NK-92 (cell line): Measurements from ENCODE around the gene SMARCAL1.

Experiments used
- DNase-seq: peaks from one replicate; lab custom pipeline; 2025; ENCODE audit not compliant: unreplicated experiment; lab: John Stamatoyannopoulos, UW

SMARCAL1 gene

DNA sequence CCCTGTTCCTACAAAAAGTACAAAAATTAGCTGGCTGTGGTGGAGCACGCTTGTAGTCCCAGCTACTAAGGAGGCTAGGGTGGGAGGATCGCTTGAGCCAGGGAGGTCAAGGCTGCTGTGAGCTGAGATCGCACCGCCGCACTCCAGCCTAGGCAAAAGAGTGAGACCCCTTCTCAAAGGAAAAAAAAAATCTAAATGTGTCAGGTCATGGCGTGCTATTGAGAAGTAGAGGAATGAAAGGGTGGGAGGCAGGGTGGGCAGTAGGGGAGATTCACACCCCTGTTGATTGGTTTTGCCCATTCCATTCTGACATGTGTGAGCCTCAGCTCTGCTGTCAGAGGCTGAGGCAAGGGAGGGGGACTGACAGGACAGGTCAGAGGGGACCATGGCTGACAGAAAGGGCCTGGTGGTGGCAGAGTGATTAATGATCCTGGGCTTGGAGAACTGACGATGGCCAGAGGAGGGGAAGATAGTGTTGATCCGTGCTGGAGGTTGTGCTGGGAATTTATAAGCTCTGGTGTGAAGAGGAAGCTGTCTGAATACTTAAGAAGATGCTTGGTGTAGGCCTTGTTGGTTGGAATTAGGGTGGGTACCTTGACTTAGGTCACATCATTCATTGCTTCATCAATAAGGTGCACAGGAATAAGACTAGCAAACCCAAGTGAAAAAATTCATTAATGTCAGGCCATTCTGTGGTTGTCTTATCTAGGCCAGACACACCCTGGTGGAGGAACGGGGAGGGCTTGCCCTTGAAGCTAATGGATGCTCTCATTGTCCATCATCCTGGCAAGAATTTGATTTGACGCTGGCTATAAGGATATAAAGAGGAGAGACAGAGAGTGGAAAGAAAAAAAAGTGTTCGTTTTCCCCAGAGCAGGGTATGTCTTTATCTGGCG, 19.1 kb upstream of the SMARCAL1 start:
- no peak for DNase-seq

DNA sequence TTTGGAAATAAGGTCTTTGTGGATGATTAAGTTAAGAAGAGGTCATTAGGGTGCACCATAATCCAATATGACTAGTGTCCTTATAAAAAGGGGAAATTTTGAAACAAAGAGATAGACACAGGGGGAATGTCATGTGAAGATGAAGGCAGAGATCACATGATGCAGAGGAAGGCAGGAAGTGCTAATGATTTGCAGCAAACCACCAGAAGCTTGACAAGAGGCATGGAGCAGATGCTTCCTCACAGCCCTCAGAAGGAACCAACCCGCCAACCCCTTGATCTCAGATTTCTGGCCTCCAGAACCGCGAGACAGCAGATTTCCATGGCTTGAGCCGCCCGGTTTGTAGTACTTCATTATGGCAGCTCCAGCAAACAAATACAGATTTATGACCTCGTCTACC, 17.4 kb upstream of the SMARCAL1 start:
- no peak for DNase-seq

DNA sequence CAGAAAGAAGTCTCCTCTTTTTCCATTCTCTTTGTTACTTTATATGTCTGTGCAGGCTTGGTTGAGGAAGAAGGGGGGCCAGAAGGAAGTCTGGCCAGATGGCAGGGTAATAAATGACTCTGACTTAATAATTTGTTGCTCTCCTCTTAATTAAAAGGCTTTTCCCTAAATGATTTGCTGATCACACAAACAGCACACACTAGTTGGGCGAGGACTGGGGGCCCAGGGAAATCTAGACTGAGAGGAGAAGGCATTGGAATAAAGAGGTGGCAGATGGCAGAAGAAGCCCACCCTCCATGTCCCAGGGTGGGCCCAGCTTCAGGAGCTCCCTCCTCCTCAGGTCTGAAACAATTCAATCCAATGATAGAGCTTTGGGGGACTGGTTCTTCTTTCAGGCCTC, 12.7 kb upstream of the SMARCAL1 start:
- no peak for DNase-seq

DNA sequence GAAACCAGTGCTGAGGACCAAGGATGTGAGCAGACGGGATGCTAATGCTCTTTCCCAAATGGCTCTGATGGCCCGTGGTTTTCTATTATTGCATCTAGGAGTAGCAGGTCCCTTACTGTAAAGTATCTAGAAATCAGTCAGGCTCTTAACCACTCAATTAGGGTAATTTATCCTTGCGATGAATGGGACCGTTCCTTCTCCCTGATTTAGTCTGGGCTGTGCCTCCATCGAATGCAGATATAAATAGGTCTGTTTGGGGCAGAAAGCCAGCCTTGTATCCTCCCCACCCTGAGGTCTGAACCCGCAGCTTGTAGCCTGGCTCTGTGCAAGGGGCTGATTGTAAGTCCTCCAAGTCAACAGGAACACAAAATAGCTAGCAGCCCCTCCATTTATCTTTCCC, 9.5 kb upstream of the SMARCAL1 start:
- DNase-seq: no peak

DNA sequence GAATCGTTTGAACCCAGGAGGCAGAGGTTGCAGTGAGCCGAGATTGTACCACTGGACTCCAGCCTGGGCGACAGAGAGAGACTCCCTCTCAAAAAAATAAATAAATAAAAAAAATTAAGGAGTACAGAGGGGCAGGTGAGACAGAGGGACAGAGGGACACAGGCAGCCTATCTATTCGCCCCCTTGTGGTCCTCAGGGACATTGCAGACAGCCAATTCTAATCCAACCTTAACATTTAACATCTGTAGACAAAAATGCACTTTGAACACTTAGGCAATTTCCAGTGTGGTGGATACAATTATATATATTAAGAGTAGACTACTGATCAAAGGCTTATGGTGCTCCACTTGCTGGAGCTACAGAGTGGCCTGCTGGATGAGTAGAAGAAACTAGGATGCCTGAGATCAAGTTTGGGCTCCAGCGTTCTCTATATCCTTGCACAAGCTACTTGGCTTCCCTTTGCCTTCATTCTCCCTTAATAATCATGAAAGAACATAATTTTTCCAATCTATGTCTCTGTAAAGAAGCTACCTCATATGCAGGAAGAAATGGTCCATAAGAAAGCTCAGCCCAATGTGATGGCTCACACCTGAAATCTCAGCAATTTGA, 8.2 kb upstream of the SMARCAL1 start:
- no peak for DNase-seq

DNA sequence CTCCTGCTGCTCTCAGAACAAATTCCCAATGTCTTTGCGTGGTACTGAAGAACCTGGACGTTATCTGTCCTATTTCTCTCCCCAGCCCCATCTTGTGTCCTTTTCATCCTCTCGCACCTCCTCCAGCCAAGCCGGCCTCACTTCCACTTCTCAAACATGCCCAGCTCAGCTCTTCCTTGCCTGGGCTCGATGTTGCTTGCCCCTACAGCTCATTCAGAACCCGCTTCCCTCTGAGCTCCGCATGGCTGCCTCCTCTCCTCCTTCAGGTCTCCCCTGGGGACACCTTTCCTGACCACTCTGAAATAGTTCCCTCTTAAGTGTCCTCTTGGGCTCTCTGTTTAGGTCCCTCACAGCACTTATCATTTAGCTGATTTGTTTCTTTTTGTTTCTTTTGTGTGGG, 6.7 kb upstream of the SMARCAL1 start:
- DNase-seq: no peak

DNA sequence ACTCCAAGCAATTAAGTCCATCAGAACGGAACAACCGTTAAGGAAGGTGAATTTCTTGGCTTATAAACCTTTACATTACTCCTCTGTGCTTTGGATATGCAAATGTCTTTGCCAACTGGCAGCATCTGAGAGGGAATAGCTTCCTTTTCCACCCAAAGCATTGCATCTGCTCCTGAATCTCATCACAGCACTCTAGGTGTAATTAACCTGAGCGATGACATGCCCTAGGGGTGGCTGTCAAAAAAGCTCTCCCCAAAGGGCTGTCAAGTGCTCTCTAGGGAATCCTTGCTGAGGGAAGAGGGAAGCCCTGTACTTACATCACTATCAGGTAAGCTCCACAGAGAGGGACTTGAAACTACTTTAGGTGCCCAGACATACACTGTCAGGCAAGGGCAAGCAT, 5.5 kb upstream of the SMARCAL1 start:
- DNase-seq: no peak

DNA sequence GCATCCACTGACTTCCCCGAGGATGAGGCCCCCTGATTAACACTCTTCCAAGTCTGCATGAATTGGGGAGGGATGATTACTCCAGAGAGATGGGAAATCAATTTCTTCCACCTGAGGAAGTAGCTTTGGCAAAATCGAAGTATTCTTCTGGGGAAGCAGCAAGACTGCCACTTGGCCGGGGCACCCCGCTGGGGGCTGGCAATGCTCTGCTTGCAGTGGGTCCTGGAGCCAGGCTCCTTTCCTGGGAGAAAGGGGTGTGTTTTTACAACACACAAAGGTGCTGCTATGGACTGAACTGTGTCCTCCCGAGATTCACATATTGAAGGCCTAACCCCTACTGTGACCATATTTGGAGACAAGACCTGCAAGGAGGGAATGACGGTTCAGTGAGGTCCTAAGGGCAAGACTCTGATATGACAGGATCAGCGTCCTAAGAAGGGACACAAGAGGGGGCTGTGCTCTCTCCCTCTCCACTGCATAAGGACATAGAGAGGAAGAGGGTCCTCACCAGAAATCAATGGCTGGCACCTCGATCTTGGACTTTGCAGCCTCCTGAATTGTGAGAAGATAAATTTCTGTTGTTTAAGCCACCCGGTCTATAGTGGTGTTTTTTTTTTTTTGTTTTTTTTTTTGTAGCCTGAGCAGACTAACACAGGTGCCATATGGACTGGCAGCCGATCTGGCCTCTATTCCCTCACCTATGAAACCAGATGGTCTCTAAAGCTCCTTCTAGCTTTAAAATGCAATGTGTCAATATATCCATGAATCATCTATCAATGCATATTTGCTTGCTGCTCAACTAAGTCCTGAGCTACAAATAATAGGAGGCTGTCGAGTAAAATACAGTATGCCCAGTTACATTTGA, 3.6 kb upstream of the SMARCAL1 start:
- DNase-seq: no peak

DNA sequence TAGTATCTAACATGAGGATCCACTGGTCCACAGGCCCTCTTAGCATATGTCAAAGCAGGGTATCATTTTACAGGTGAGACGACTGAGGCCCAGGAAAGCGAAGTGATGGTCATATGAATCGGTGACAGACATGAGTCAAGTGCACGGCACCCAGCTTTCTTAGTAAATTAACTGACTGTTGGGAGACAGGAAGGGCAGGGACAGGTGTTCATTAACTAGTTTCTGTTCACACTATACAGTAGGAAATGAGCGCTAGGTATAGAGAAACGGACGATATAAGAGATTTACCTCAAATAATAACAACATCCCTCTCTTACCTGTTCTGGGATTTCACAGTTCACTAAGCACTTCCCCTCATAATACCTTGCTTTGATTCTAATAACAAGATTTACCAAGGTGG, 1.7 kb upstream of the SMARCAL1 start:
- no peak for DNase-seq

DNA sequence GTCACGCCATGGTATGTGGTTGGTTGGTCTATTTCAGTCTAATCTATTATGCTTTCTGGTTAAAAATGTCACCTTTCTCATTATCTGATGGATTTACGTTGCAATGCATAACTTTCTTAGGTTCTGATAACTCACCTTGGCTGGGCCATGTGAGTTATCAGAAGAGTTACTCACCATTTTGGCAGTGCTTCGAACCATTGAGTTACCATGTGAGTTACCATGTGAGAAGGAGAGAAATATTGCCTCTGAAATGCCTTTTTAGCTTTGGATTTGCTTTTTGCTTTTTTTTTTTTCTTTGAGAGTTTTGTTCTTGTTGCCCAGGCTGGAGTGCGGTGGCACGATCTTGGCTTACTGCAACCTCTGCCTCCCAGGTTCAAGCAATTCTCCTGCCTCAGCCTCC, 1.6 kb downstream of the SMARCAL1 start:
- DNase-seq: no peak

DNA sequence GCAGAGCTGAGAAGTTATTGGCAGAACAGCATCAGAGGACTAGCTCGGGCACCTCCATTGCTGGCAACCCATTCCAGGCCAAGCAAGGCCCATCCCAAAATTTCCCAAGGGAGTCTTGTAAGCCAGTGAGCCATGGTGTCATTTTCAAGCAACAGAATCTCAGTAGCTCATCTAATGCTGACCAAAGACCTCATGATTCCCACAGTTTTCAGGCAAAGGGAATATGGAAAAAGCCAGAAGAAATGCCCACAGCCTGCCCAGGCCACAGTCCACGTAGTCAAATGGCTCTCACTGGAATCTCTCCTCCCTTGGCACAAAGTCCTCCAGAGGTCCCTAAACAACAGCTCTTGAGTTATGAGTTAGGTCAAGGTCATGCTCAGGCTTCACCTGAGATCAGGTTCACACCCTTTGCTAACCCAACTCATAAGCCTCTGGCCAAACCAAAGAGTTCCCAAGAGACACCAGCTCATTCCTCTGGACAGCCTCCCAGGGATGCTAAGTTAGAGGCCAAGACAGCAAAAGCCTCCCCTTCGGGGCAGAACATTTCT, 2.6 kb downstream of the SMARCAL1 start:
- DNase-seq: no peak

DNA sequence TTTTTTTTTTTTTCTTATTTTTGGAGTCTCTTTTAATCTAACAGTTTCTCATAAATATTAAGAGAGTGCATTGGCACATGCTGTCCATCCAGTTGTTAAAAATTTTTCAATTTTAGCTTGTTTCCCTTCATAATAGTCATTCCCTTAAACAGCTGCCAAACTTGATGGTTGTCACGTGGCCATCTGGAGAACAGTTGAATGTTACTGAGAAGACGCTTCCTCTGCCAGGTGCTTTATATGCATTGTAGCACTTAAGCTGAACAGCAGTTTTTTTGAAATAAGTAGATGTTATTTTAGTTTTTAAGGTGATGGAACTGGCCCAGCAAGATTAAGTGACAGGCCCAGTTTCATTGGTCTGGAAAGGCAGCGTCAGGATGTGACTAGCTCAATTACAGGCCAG, 3.3 kb downstream of the SMARCAL1 start:
- no peak for DNase-seq

DNA sequence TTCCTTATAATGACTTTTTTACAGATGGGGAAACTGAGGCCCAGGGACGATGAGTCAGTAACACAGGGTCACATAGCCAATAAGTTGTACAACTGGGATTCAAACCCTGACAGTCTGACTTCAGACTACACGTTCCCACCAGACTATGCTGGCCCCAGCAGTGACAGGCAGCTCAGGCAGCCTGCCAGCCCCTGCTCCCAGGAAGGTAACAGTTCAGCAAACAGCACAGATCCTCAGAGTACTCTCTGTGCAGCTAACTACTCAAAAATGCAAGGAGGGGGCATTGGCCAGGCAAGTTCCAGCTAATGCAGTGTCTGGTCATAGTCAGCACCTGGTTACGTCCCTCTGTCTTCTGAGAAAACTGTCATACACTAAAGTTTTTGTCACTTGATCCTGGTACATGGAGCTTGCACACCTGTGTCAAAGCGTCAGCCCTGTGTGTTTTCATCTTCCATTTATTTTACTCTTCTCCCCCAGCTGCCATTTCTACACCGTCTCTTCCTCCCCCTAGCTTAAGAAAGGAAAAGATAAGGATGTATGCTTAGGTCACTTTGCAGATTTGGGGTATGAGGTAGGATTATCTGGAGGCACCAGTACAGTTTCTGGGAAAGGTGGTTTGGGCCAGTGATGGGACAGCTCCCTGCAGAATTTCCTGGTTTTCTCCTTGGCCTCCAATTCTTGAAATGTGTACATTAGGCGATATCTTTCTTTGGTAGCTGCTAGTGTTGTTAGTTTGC, 4.5 kb downstream of the SMARCAL1 start:
- DNase-seq: no peak

DNA sequence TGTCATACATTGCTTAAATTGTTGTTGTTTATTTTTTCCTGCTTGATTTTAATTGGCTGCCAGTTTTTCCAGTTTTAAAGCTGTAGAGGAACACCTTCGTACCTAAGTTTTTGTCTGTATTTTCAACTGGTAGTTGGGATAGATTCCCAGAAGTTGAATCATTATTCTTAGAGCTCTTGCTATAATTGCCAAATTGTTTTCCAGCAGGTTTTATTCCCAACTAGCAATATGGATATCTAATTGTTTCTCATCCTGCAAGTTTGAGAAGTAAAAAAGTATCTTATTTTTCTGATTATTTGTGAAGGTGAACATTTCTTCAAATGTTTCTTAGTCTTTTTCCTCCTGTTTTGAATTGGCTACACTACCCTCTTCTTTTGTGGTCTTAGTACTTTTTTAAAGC, 6.7 kb downstream of the SMARCAL1 start:
- no peak for DNase-seq

DNA sequence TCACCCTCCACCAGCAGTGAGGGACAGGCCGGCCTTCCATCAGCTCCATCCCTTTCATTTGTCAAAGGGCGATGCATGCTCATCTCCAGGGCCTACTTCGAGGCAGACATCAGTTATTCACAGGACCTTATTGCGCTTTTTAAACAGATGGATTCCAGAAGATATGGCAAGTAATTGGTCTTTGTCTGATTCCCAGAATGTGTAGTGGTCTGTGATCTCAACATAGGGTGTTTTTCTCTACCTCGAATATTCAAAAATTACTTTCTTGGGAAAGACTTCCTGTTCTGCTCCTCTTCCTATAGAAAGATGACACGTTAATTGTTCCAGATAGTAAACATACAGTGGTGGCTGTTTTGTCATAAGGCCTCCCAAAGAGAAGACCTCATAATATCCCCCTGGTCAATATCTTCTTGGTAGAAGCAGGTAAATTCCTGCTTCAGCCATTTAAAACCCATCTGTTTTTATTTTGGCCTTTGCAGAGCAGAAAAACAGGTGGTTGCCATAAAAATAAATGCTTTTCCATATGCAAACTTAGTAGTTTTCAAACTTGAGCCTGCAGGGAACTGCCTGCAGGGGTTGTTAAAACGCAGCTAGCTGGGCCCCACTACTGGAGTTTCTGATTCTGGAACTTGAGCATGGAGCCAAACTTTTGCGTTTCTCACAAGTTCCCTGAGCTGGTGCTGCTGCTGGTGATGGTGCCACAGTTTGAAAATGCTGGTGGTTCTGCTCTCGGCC, 8.2 kb downstream of the SMARCAL1 start:
- no peak for DNase-seq

DNA sequence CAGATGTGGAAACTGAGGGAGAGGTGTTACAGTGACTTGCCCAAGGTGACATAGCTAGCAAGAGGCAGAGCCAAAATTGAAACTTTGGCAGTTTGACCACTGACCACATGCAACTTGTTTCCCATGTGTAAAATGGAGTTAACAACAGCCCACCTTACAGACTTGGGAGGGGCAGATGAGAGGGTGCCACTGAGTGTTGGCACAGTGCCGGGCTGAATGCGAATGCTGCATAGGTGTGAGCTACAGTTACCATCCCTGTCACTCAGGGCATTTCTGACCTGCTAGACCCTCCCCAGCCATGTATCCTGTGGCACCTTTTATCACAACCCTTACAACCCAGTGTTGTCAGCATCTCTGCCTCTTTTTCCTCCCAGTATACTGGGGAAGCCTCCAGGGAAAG, 10.8 kb downstream of the SMARCAL1 start:
- no peak for DNase-seq

DNA sequence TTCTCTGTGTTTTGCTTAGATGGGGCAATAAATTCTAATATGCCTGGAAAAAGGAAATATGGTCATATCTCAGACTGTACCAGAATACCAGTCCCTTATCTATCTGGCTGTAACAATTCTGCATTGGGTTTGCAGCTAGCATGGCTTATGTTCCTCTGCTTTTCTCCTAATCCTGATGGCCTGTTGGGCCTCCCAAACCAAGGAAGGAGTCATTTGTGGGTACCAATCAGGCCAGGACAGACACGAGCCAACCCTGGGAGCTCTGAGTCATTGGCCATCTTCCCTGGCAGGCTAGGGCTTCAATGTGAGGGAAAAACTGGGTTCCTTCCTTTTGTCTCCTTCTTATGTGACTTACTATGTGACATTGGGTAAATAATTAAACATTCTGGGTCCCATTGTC, 12.0 kb downstream of the SMARCAL1 start:
- DNase-seq: no peak

DNA sequence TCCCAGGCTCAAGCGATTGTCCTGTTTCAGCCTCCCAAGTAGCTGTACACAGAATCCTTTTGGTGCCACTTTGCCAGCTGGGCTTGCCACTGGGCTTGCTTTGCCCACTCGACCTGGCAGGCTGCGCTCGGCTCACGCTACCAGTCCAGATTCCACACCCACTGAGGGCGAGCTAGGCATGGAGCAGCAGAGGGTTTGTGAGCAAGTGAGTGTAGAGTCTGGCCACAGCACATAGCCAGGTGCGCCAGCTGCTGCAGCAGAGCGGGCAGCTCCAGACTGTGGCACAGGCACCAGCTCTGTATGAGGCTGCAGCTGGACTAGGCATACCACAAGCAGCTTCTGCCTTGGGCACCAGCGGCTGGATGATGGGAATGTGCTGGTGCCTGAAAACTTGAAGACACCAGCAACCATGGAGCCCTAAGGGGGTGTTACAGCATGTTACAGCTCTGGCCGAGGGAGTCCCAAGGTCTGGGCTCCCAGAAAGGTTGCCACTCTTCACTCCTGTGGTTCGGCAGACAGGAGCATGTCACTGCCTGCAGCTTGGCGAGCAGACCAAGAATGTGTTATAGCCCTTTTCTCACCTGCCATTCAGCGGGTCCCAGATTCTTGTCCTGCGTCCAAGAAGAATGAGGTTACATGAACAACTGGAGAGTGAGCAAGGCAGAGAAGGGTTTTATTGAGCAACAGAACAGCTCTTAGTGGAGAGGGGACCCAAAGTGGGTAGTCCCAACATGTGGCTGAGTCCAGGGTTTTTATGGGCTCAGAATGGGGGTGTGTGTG, 12.9 kb downstream of the SMARCAL1 start:
- DNase-seq: no peak

DNA sequence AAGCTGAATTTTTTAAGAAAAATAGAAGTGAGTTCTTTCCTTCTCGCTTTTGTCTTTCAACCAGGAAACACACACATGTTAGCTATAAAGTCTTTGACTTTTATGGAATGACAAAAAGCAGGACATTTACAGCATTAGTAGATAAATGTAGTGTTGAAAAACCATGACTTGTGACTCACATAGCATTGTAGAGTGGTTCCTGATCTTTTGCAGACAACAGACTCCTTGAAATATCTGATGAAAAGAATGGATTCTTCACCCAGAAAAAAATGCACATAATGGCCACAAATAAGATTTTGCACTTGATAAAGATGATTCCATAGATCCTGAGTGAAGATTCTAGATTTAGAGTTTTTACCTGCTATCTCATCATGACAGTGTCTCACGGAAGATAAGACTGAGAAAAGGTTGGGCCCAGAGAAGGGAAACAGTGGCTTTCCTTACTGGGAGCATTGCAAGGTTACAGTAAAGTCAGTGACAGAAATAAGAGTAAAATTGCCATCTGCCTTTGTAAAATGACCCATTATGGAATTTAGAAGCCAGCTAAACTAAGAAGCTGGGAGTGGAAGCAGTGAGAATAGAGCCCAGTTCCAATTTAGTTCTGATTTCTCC, 14.0 kb downstream of the SMARCAL1 start:
- no peak for DNase-seq
